Panc1 (cell line): ENCODE data around the gene ST3GAL5. TPM values are rescaled to one million over a fixed set of nuclear protein-coding genes. Genes with fewer than 3 reads are reported as not detected.

Experiments used
- ATAC-seq: fragments of 200-7000 bp; cut with Tn5 transposase; 2 replicates; pipeline ENCODE4 v1.9.1; 2020; ENCODE audit warnings: mild to moderate bottlenecking, moderate library complexity
- BruUV-seq: library from RNA; stranded (reverse); fragments of 400-500 nt; replicated peaks from 2 replicates; lab custom pipeline; 2021; lab: Mats Ljungman, UMichigan
- CTCF ChIA-PET: fragments of 300-600 bp; sonication (Branson Sonifier 250); formaldehyde crosslinking; loops from one replicate; lab custom pipeline; 2022; ENCODE audit warnings: antibody characterized with exemption; lab: Charles Lee
- POLR2A ChIA-PET: fragments of 300-600 bp; sonication (Branson Sonifier 250); formaldehyde crosslinking; loops from one replicate; lab custom pipeline; 2022; ENCODE audit warnings: antibody characterized with exemption; lab: Charles Lee
- DNase-seq: peaks from one replicate; pipeline ENCODE4 v3.0.0-alpha.2; 2010; ENCODE audit warnings: low read depth, low spot score
- H3K27ac ChIP-seq: 2 replicates; pipeline ENCODE4 v1.5.1; 2011; ENCODE audit warnings: mild to moderate bottlenecking, low read length, inconsistent platforms
- H3K27me3 ChIP-seq: fragments of 200-500 bp; sonication (Bioruptor generic); 2 replicates; pipeline ENCODE4 v1.6.0; 2014; ENCODE audit warnings: low read length, inconsistent platforms; ENCODE audit not compliant: control insufficient read depth, insufficient read depth
- H3K36me3 ChIP-seq: fragments of 200-500 bp; sonication (Bioruptor generic); 2 replicates; pipeline ENCODE4 v1.5.1; 2014; ENCODE audit warnings: inconsistent platforms, mild to moderate bottlenecking, low read length, moderate library complexity; ENCODE audit not compliant: control insufficient read depth, insufficient read depth
- H3K4me1 ChIP-seq: 2 replicates; pipeline ENCODE4 v1.5.1; 2011; ENCODE audit warnings: inconsistent platforms, mild to moderate bottlenecking, low read length, moderate library complexity; ENCODE audit not compliant: control insufficient read depth, insufficient read depth
- H3K4me3 ChIP-seq, 2 experiments: 2 replicates each; pipeline ENCODE4 v1.5.1; 2011 to 2012; ENCODE audit warnings: low read depth in 2 of 2, low read length in 2 of 2, mild to moderate bottlenecking in 2 of 2, inconsistent platforms in 1 of 2, moderate library complexity in 1 of 2
- H3K9me3 ChIP-seq: fragments of 200-500 bp; sonication (Bioruptor generic); 2 replicates; pipeline ENCODE4 v1.5.1; 2014; ENCODE audit warnings: low read depth, mild to moderate bottlenecking, inconsistent platforms, low read length, moderate library complexity; ENCODE audit not compliant: control insufficient read depth, insufficient read depth
- CTCF ChIP-seq: fragments of 450-650 bp; IDR thresholded peaks from 2 replicates; pipeline ENCODE4 v1.5.1; 2017; ENCODE audit warnings: mild to moderate bottlenecking
- POLR2AphosphoS5 ChIP-seq: IDR thresholded peaks from 2 replicates; pipeline ENCODE4 v1.6.1; 2012; ENCODE audit warnings: mild to moderate bottlenecking, low read depth, low read length, moderate library complexity
- REST ChIP-seq, 2 experiments: IDR thresholded peaks; 2 replicates each; pipeline ENCODE4 v1.6.1; 2011 to 2012; ENCODE audit warnings: low read depth in 2 of 2, control low read depth in 1 of 2, low read length in 1 of 2, mild to moderate bottlenecking in 1 of 2, moderate library complexity in 1 of 2; ENCODE audit not compliant: insufficient read depth in 1 of 2
- SIN3A ChIP-seq: IDR thresholded peaks from 2 replicates; pipeline ENCODE4 v1.6.1; 2012; ENCODE audit warnings: low read depth, mild to moderate bottlenecking, low read length, moderate library complexity, borderline replicate concordance; ENCODE audit not compliant: insufficient read depth
- TCF7L2 ChIP-seq: IDR thresholded peaks from 2 replicates; pipeline ENCODE4 v1.6.1; 2011; ENCODE audit warnings: mild to moderate bottlenecking, low read depth, low read length, inconsistent platforms
- in situ Hi-C: cut with HindIII; loops from 2 replicates; pipeline ENCODE4 v1.10.0; 2016; ENCODE audit warnings: low sequenced_read_pairs, low pct_unique_long_range_greater_than_20kb
- intact Hi-C: fragments of 100-400 bp; cut with micrococcal nuclease; formaldehyde crosslinking; loops from one replicate; pipeline ENCODE4 v1.10.0; 2022; ENCODE audit not compliant: unreplicated experiment
- total RNA-seq: library from RNA; stranded (reverse); gene quantifications from one replicate; pipeline ENCODE4 v1.2.1, GENCODE V29; 2021; ENCODE audit not compliant: unreplicated experiment

Gene ST3GAL5
- total RNA-seq, 1 experiment from 2014 or later, result 5.0 TPM

GRCh38 chr2:85908506-85908905 is 19.7 kb upstream of the ST3GAL5 start:
- no peak for TF ChIP-seq CTCF
- ATAC-seq (no peak), DNase-seq (no peak)
- H3K4me3 ChIP-seq, result no peak overlapping the region
- H3K4me1 ChIP-seq, result no peaks in the 10 kb centered on the region
- H3K36me3 ChIP-seq, result no peaks in the 10 kb centered on the region
- intact Hi-C loops, result no loop called here
- CTCF ChIA-PET, result interaction anchor here (0.6 kb wide), 2 partner anchors 81 to 93 kb away, joined by 3 read pairs; no protein-coding TSS in a partner anchor
- in situ Hi-C loops, result no loop called here
- no peaks in the 10 kb centered on the region for H3K9me3 ChIP-seq
- BruUV-seq, result no TSS peak
- H3K27me3 ChIP-seq, result no peaks in the 10 kb centered on the region
- POLR2A ChIA-PET, result no interaction called here
- no peak overlapping the region for H3K27ac ChIP-seq

GRCh38 chr2:85907671-85908157 is 18.9 kb upstream of the ST3GAL5 start:
- no peak for DNase-seq
- Histone ChIP-seq H3K4me3 (no peak overlapping the region), H3K4me1 (no peaks in the 10 kb centered on the region), H3K36me3 (no peaks in the 10 kb centered on the region), H3K27ac (no peak overlapping the region), H3K27me3 (no peaks in the 10 kb centered on the region), H3K9me3 (no peaks in the 10 kb centered on the region)
- intact Hi-C loops (no loop called here), in situ Hi-C loops (no loop called here)
- CTCF ChIA-PET, result no interaction called here
- POLR2A ChIA-PET, result no interaction called here
- BruUV-seq, result no TSS peak
- TF ChIP-seq CTCF (no peak), POLR2AphosphoS5 (no peak), SIN3A (no peak), REST (IDR thresholded peaks at IDR 0.05; ENCODE audit: insufficient read depth in 1 of 2, low read depth in 2 of 2, low read length in 1 of 2) (no peak), TCF7L2 (no peak)
- ATAC-seq, result no peak
